SK-N-MC (cell line): ENCODE measurements around the gene ANP32E.
"Not testable (repeated sequence)": the region's sequence is repeated elsewhere in the genome, so short reads cannot be mapped to it uniquely, and the experiment has no call there.

Experiments
- DNase-seq: peaks from one replicate; pipeline ENCODE4 v3.0.0-alpha.2; 2011; ENCODE audit warnings: low read depth, low spot score
- H3K27ac ChIP-seq: fragments of 200-600 bp; sonication (generic); 2 replicates; pipeline ENCODE4 v1.5.1; 2016; ENCODE audit warnings: mixed run types
- H3K36me3 ChIP-seq: fragments of 200-600 bp; sonication (generic); 2 replicates; pipeline ENCODE4 v1.6.1; 2017; ENCODE audit warnings: antibody characterized with exemption, low read length, mixed read lengths; ENCODE audit not compliant: insufficient read depth
- H3K4me3 ChIP-seq: fragments of 200-600 bp; sonication (generic); 2 replicates; pipeline ENCODE4 v1.5.1; 2016
- H3K9ac ChIP-seq: fragments of 200-600 bp; sonication (generic); 2 replicates; pipeline ENCODE4 v1.8.0; 2017; ENCODE audit warnings: mixed run types, mixed read lengths; ENCODE audit not compliant: insufficient read length
- H3K9me3 ChIP-seq: fragments of 200-600 bp; sonication (generic); 2 replicates; pipeline ENCODE4 v1.6.1; 2017; ENCODE audit warnings: low read depth, mild to moderate bottlenecking, antibody characterized with exemption, low read length, moderate library complexity, mixed read lengths
- EZH2 ChIP-seq: fragments of 200-600 bp; sonication (generic); IDR thresholded peaks from one replicate; pipeline ENCODE4 v1.6.1; 2017; ENCODE audit warnings: antibody characterized with exemption
- FOXP2 ChIP-seq: optimal IDR thresholded peaks from 2 replicates; pipeline ENCODE3; 2011; ENCODE audit warnings: mild to moderate bottlenecking, moderate library complexity; ENCODE audit not compliant: insufficient read depth; ENCODE audit errors: extremely low read length, control extremely low read depth
- POLR2AphosphoS5 ChIP-seq: IDR thresholded peaks from 2 replicates; pipeline ENCODE4 v1.6.1; 2012; ENCODE audit warnings: mild to moderate bottlenecking, low read depth, low read length, borderline replicate concordance

The ANP32E gene

GRCh38 chr1:150186789-150187559 lies 48.9 kb downstream of the ANP32E start:
- H3K9me3 ChIP-seq, result no peaks in the 10 kb centered on the region
- no peak for TF ChIP-seq POLR2AphosphoS5
- H3K36me3 ChIP-seq, result no peaks in the 10 kb centered on the region
- 0 out of 2 replicates have a peak overlapping the region, but pooled peaks have one; percentile 4 for H3K4me3 ChIP-seq
- H3K27ac ChIP-seq, result peak overlapping the region; percentile 67
- H3K9ac ChIP-seq, result no peak overlapping the region
- no peak for DNase-seq

- not testable (repeated sequence) for H3K27ac ChIP-seq, H3K4me3 ChIP-seq
Measured at GRCh38 chr1:150186438-150186788, 49.5 kb downstream of the ANP32E start.

DNA sequence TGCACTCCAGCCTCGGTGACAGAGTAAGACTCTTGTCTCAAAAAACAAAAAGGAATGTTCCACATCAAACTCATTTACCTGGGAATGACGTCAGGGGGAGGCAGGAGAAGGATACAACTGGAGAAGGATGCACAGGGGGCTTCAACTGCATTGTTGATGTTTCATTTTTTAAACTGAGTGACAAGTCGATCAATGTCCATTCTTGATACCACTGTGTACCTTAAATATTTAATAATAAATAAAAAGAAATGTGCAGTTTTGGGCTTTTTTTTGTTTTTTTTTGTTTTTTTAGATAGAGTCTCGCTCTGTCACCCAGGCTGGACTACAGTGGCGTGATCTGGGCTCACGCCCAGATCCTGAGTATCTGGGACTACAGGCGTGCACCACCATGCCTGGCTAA lies 50.4 kb downstream of the ANP32E start:
- Histone ChIP-seq H3K9ac (no peak overlapping the region), H3K4me3 (no peak overlapping the region), H3K36me3 (no peaks in the 10 kb centered on the region), H3K27ac (no peak overlapping the region), H3K9me3 (no peaks in the 10 kb centered on the region)
- DNase-seq, result no peak
- TF ChIP-seq EZH2, result no peak
- TF ChIP-seq FOXP2, result no peak
- no peak for TF ChIP-seq POLR2AphosphoS5

More at GRCh38 chr1:150186438-150186788, 49.5 kb downstream of the ANP32E start:
- not testable (repeated sequence) for DNase-seq, H3K9me3 ChIP-seq, H3K9ac ChIP-seq, H3K36me3 ChIP-seq

DNA sequence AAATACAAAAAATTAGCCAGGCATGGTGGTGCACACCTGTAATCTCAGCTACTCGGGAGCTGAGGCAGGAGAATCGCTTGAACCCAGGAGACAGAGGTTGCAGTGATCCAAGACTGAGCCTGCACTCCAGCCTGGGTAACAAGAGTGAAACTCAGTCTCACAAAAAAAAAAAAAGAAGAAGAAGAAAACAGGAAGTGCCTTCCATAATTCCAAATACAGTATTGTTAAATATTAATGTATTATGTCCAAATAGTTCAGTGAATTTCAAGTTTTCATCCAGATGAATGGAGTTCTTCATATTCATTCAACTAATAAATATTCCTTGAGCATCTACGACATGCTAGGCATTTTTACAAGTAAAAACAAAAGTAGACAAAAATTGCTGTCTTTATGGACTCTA lies 52.9 kb downstream of the ANP32E start:
- Histone ChIP-seq H3K36me3 (no peaks in the 10 kb centered on the region), H3K9ac (no peak overlapping the region), H3K4me3 (no peak overlapping the region), H3K9me3 (no peaks in the 10 kb centered on the region), H3K27ac (no peak overlapping the region)
- TF ChIP-seq EZH2, result no peak
- no peak for TF ChIP-seq FOXP2
- TF ChIP-seq POLR2AphosphoS5, result no peak
- no peak for DNase-seq

GRCh38 chr1:150182247-150182646 lies 53.7 kb downstream of the ANP32E start:
- Histone ChIP-seq H3K9me3 (no peaks in the 10 kb centered on the region), H3K36me3 (no peaks in the 10 kb centered on the region), H3K4me3 (no peak overlapping the region), H3K9ac (peak overlapping the region; percentile 19), H3K27ac (0 out of 2 replicates have a peak overlapping the region, but pooled peaks have one; percentile 38)
- TF ChIP-seq FOXP2 (no peak), EZH2 (no peak), POLR2AphosphoS5 (no peak)
- no peak for DNase-seq

GRCh38 chr1:150180474-150180873 lies 55.4 kb downstream of the ANP32E start:
- TF ChIP-seq POLR2AphosphoS5, result no peak
- TF ChIP-seq EZH2, result no peak
- no peak for TF ChIP-seq FOXP2
- H3K27ac ChIP-seq, result no peak overlapping the region
- DNase-seq, result no peak
- H3K4me3 ChIP-seq, result no peak overlapping the region
- H3K9me3 ChIP-seq, result no peaks in the 10 kb centered on the region
- H3K9ac ChIP-seq, result no peak overlapping the region
- no peaks in the 10 kb centered on the region for H3K36me3 ChIP-seq

- no peak for DNase-seq
- no peak overlapping the region for H3K27ac ChIP-seq
- H3K9ac ChIP-seq, result no peak overlapping the region
- no peaks in the 10 kb centered on the region for H3K36me3 ChIP-seq
- no peak for TF ChIP-seq FOXP2
- TF ChIP-seq EZH2, result no peak
- TF ChIP-seq POLR2AphosphoS5, result no peak
- H3K9me3 ChIP-seq, result no peaks in the 10 kb centered on the region
- H3K4me3 ChIP-seq, result no peak overlapping the region
Measured at GRCh38 chr1:150179867-150180266, 56.0 kb downstream of the ANP32E start.

DNA sequence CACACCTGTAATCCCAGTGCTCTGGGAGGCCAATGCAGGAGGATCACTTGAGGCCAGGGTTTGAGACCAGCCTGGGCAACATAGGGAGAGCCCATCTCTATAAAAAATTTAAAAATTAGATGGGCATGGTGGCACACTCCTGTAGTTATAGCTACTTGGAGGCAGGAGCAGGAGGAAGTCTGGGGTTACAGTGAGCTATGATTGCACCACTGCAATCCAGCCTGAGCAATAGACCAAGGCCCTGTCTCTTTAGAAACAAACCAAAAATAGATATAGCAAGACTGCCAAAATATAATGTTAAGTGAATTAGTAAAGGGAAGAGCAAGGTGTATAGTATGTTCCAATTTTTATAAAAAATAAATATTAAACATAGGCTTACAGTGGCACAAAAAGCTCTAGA lies 57.4 kb downstream of the ANP32E start:
- TF ChIP-seq POLR2AphosphoS5 (no peak), EZH2 (no peak), FOXP2 (no peak)
- no peak for DNase-seq
- Histone ChIP-seq H3K9me3 (no peaks in the 10 kb centered on the region), H3K4me3 (no peak overlapping the region), H3K27ac (no peak overlapping the region), H3K9ac (no peak overlapping the region), H3K36me3 (no peaks in the 10 kb centered on the region)

DNA sequence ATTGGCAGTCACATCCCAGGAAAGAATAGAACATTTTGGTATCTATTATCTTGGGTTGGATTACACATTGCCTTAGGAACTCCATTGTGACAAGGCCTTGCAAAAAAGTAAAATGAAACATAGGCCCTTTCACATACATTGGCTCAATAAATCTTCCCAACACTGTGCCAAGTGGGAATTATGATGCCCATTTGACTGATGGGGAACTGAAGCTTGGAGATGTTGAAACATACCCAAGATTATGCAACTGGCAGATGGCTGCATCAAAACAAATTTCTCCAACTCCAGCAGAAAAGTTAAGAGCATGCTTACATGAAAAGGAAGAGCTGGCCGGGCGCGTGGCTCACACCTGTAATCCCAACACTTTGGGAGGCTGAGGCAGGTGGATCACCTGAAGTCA lies 59.3 kb downstream of the ANP32E start:
- no peaks in the 10 kb centered on the region for H3K9me3 ChIP-seq
- TF ChIP-seq POLR2AphosphoS5, result no peak
- no peak for TF ChIP-seq FOXP2
- no peak for TF ChIP-seq EZH2
- DNase-seq, result no peak
- no peak overlapping the region for H3K27ac ChIP-seq
- no peak overlapping the region for H3K4me3 ChIP-seq
- no peak overlapping the region for H3K9ac ChIP-seq
- no peaks in the 10 kb centered on the region for H3K36me3 ChIP-seq
